Neural progenitor cell (in vitro differentiated cells): ENCODE data around the gene ALG5. TPM values are rescaled to one million over a fixed set of nuclear protein-coding genes. Genes with fewer than 3 reads are reported as not detected.

Source experiments
- DNase-seq: peaks from one replicate; pipeline ENCODE4 v3.0.0-alpha.2; 2016; ENCODE audit warnings: low spot score
- H2AFZ ChIP-seq: fragments of 200-600 bp; sonication (generic); replicated peaks from 2 replicates; pipeline ENCODE4 v1.6.1; 2016; ENCODE audit warnings: antibody characterized with exemption
- H3F3A ChIP-seq: fragments of 200-600 bp; sonication (generic); 2 replicates; pipeline ENCODE4 v1.6.1; 2016; ENCODE audit warnings: antibody characterized with exemption, low read depth
- H3K27ac ChIP-seq: fragments of 200-600 bp; sonication (generic); 2 replicates; pipeline ENCODE4 v1.5.1; 2016; ENCODE audit warnings: mild to moderate bottlenecking
- H3K27me3 ChIP-seq: fragments of 200-600 bp; sonication (generic); 2 replicates; pipeline ENCODE4 v1.6.1; 2016; ENCODE audit warnings: mild to moderate bottlenecking, moderate library complexity
- H3K36me3 ChIP-seq: fragments of 200-600 bp; sonication (generic); 2 replicates; pipeline ENCODE4 v1.5.1; 2016
- H3K4me1 ChIP-seq: fragments of 200-600 bp; sonication (generic); 2 replicates; pipeline ENCODE4 v1.6.1; 2016; ENCODE audit warnings: mixed run types
- H3K4me2 ChIP-seq: fragments of 200-600 bp; sonication (generic); 2 replicates; pipeline ENCODE4 v1.6.1; 2016
- H3K4me3 ChIP-seq: fragments of 200-600 bp; sonication (generic); 2 replicates; pipeline ENCODE4 v1.5.1; 2016
- H3K79me2 ChIP-seq: fragments of 200-600 bp; sonication (generic); 2 replicates; pipeline ENCODE4 v1.6.1; 2016; ENCODE audit warnings: low read depth
- H3K9ac ChIP-seq: fragments of 200-600 bp; sonication (generic); 2 replicates; pipeline ENCODE4 v1.6.1; 2016
- H3K9me3 ChIP-seq: fragments of 200-600 bp; sonication (generic); 2 replicates; pipeline ENCODE4 v1.5.1; 2016; ENCODE audit warnings: low read depth
- H4K20me1 ChIP-seq: fragments of 200-600 bp; sonication (generic); 2 replicates; pipeline ENCODE4 v1.6.1; 2016; ENCODE audit warnings: low read depth
- H3K27ac Mint-ChIP-seq: 3 replicates; pipeline ENCODE4 v1.8.0; 2021; ENCODE audit warnings: mixed read lengths
- H3K27me3 Mint-ChIP-seq: 2 replicates; pipeline ENCODE4 v1.8.0; 2022; ENCODE audit warnings: low read depth, mild to moderate bottlenecking, inconsistent platforms, moderate library complexity, mixed read lengths; ENCODE audit not compliant: insufficient read depth
- H3K36me3 Mint-ChIP-seq: 3 replicates; pipeline ENCODE4 v1.8.0; 2021; ENCODE audit warnings: mixed read lengths
- H3K4me1 Mint-ChIP-seq: 3 replicates; pipeline ENCODE4 v1.8.0; 2021; ENCODE audit warnings: mixed read lengths
- H3K4me3 Mint-ChIP-seq: 3 replicates; pipeline ENCODE4 v1.8.0; 2021; ENCODE audit warnings: mild to moderate bottlenecking, moderate library complexity, mixed read lengths
- H3K9me3 Mint-ChIP-seq: 3 replicates; pipeline ENCODE4 v1.8.0; 2020; ENCODE audit warnings: mixed read lengths
- EZH2 ChIP-seq: fragments of 200-600 bp; sonication (generic); IDR thresholded peaks from 2 replicates; pipeline ENCODE4 v1.6.1; 2017; ENCODE audit warnings: antibody characterized with exemption, mild to moderate bottlenecking, moderate library complexity
- EZH2phosphoT487 ChIP-seq: fragments of 200-600 bp; sonication (generic); IDR thresholded peaks from 2 replicates; pipeline ENCODE4 v1.6.1; 2017; ENCODE audit warnings: antibody characterized with exemption
- total RNA-seq: library from RNA; depleted of rRNA; stranded (reverse); fragments of >200 nt; gene quantifications from 2 replicates; pipeline ENCODE4 v1.2.3, GENCODE V29; 2015; ENCODE audit warnings: low replicate concordance
- TF ChIP-seq, protein P1 (sequence below): fragments of 200-600 bp; sonication (generic); IDR thresholded peaks from 2 replicates; pipeline ENCODE4 v1.5.1; 2017; ENCODE audit warnings: antibody characterized with exemption, mild to moderate bottlenecking

ALG5 gene
- total RNA-seq, 1 donor from 2014 or later, result 24.1 TPM

DNA sequence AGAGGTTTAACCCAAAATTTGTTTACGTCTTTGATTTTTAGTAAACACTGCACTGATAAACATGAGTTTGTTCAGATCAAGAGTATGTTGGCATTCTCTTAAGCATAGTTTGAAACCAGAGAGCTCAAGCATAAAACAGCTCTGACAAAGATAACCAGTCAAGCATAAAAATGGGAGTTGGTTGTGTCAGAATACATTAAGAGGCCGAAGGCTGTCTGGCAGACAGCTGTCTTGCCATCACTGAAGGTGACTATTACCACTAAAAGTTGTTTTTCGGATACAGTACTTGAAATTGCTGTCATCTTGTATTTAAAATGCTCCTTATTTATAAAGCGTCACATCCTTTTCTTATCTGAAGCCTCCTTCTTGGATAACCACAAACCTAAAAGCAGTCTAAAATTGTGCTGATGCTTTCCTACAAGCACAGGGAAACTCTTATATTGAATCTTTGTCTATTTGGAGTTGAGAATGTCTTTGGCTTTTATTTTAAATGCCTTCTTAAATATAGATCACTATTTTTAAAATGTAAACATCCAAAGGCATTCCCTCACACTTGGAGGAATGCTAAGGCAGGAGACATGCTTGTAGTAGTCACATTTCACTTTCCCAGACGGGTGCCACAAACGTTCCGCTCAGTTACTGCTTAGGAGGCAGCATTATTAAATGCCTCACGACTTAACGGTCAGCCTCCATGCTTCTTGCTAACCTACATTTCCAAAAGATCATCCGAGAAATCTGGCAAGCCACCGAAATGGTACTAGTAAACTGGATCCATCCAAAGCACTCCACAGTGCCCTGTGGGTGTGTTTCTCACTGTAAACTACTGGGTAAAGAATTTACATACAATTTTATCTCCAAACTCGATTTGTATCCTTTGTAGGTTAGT lies 80.7 kb downstream of the ALG5 start:
- Mint-ChIP-seq H3K4me3 (peak overlapping the region; percentile 92), H3K4me1 (peaks cover 39% of the 10 kb centered on the region), H3K9me3 (no peaks in the 10 kb centered on the region), H3K27ac (peak overlapping the region; percentile 54), H3K27me3 (peaks cover 8% of the 10 kb centered on the region), H3K36me3 (no peaks in the 10 kb centered on the region)
- Histone ChIP-seq H3K36me3 (no peaks in the 10 kb centered on the region), H3K79me2 (no peaks in the 10 kb centered on the region), H2AFZ (peak overlapping the region; percentile 78), H4K20me1 (no peaks in the 10 kb centered on the region), H3K27ac (no peak overlapping the region), H3K27me3 (peaks cover 66% of the 10 kb centered on the region), H3K9me3 (no peaks in the 10 kb centered on the region), H3K4me2 (peak overlapping the region; percentile 93), H3K9ac (no peak overlapping the region), H3K4me1 (peaks cover 14% of the 10 kb centered on the region), H3F3A (peaks cover 18% of the 10 kb centered on the region), H3K4me3 (peak overlapping the region; percentile 65)
- peak; percentile 69 for DNase-seq
- TF ChIP-seq, protein P1, sequence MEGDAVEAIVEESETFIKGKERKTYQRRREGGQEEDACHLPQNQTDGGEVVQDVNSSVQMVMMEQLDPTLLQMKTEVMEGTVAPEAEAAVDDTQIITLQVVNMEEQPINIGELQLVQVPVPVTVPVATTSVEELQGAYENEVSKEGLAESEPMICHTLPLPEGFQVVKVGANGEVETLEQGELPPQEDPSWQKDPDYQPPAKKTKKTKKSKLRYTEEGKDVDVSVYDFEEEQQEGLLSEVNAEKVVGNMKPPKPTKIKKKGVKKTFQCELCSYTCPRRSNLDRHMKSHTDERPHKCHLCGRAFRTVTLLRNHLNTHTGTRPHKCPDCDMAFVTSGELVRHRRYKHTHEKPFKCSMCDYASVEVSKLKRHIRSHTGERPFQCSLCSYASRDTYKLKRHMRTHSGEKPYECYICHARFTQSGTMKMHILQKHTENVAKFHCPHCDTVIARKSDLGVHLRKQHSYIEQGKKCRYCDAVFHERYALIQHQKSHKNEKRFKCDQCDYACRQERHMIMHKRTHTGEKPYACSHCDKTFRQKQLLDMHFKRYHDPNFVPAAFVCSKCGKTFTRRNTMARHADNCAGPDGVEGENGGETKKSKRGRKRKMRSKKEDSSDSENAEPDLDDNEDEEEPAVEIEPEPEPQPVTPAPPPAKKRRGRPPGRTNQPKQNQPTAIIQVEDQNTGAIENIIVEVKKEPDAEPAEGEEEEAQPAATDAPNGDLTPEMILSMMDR, result no peak
- TF ChIP-seq EZH2phosphoT487 (no peak), EZH2 (no peak)

DNA sequence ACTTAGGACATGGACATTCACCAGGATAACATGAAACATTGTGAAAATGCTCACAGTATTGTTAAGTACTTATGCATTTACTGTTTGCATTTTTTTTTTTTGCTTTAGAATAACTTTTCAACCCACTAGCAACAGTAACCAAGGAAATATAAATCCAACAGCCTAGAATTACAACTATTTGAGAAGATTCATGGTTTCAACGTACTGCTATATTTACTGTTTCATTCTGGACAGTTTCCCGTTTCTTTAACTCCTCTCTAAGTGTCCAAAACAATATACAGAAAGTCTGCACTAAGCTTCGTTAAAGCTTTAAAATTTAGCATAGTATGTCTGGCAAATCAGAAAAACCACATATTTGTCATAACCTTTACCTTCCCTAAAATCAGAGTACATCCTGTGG lies 81.8 kb downstream of the ALG5 start:
- H3K9ac ChIP-seq, result no peak overlapping the region
- no peak overlapping the region for H3K27ac Mint-ChIP-seq

DNA sequence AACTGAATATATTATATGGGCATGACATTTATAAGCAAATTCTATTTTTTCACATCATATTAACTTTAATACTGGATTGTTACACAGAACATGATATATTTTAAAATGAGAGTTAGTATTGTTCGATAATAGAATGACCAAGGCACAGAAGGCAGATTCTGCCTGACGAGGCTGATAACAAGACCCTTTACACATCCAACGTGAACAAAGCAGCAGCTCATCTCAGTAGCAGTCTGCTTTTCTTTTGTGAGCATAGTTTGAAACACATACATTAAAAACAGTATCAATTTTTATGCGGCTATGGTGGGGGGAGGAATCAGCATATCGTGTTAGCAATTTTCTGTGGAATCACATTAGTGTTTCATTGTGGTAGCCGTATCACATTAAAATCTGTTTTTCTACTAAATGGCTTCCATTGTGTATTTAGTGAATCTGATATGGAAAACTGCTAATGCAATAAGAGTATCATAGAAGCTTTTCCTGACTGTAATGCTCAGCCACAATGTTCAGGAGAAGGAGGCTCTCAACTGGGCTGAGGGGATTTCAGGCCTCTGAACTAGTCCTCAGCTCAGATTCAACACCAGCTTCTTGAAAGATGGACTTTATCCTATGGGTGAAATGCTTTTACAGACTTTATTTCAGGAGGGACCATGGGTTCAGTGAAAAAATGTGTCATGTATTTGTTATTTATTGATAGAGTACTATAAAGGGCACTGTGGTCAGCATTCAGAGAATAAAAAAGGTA lies 83.1 kb downstream of the ALG5 start:
- H3K4me3 Mint-ChIP-seq, result no peak overlapping the region
- Histone ChIP-seq H3K27ac (no peak overlapping the region), H2AFZ (no peak overlapping the region), H3K4me3 (no peak overlapping the region), H3F3A (peaks cover 16% of the 10 kb centered on the region), H4K20me1 (no peaks in the 10 kb centered on the region), H3K27me3 (peaks cover 47% of the 10 kb centered on the region), H3K36me3 (no peaks in the 10 kb centered on the region), H3K9me3 (no peaks in the 10 kb centered on the region), H3K9ac (no peak overlapping the region), H3K4me1 (peaks cover 14% of the 10 kb centered on the region), H3K79me2 (no peaks in the 10 kb centered on the region), H3K4me2 (no peak overlapping the region)
- no peak for DNase-seq
- no peaks in the 10 kb centered on the region for H3K36me3 Mint-ChIP-seq
- no peak overlapping the region for H3K27ac Mint-ChIP-seq
- H3K27me3 Mint-ChIP-seq, result peaks cover 7% of the 10 kb centered on the region
- H3K9me3 Mint-ChIP-seq, result peaks cover 3% of the 10 kb centered on the region
- H3K4me1 Mint-ChIP-seq, result peaks cover 39% of the 10 kb centered on the region
- TF ChIP-seq, protein P1, result no peak
- TF ChIP-seq EZH2phosphoT487 (no peak), EZH2 (no peak)

More for the DNA sequence above, 81.8 kb downstream of the ALG5 start:
- no peak overlapping the region for H3K27ac ChIP-seq
- no peak overlapping the region for H3K4me3 ChIP-seq
- DNase-seq, result no peak
- no peaks in the 10 kb centered on the region for H3K79me2 ChIP-seq
- H3F3A ChIP-seq, result peaks cover 18% of the 10 kb centered on the region
- H3K36me3 ChIP-seq, result no peaks in the 10 kb centered on the region
- Mint-ChIP-seq H3K9me3 (no peaks in the 10 kb centered on the region), H3K4me1 (peaks cover 39% of the 10 kb centered on the region), H3K27me3 (peaks cover 8% of the 10 kb centered on the region), H3K36me3 (no peaks in the 10 kb centered on the region), H3K4me3 (no peak overlapping the region)
- peaks cover 14% of the 10 kb centered on the region for H3K4me1 ChIP-seq
- H2AFZ ChIP-seq, result no peak overlapping the region
- H3K9me3 ChIP-seq, result no peaks in the 10 kb centered on the region
- no peaks in the 10 kb centered on the region for H4K20me1 ChIP-seq
- no peak for TF ChIP-seq EZH2phosphoT487
- TF ChIP-seq, protein P1, result no peak
- no peak for TF ChIP-seq EZH2
- no peak overlapping the region for H3K4me2 ChIP-seq
- H3K27me3 ChIP-seq, result peaks cover 58% of the 10 kb centered on the region
